G401.6 (cell line): ENCODE results near the gene PXDC1.
"Not testable (repeated sequence)": the region's sequence is repeated elsewhere in the genome, so short reads cannot be mapped to it uniquely, and the experiment has no call there.

Source experiments
- FAIRE-seq: peaks from 2 replicates; lab custom pipeline; 2012; peaks lifted over from hg19 to GRCh38; lab: Jason Lieb, UNC

The PXDC1 gene

DNA sequence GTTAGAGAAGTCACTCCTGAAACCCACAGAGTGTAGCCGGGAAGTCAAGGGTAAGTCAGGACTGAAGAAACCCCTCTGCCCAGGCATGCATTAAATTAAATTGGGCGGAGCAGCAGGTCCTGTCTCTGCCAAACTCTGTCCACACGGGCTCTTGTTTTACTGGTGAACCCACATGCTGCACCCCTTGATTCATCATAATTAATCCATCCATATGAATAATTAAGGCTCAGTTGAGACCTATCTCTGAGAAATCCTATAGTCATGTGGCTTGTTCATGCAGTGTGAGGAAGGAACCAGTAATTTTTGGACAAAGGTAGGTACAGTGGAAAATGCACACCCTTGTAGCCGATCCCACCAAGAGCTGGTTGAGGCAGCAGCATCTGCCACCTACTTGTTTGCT lies 43.0 kb downstream of the PXDC1 start:
- no peak for FAIRE-seq

DNA sequence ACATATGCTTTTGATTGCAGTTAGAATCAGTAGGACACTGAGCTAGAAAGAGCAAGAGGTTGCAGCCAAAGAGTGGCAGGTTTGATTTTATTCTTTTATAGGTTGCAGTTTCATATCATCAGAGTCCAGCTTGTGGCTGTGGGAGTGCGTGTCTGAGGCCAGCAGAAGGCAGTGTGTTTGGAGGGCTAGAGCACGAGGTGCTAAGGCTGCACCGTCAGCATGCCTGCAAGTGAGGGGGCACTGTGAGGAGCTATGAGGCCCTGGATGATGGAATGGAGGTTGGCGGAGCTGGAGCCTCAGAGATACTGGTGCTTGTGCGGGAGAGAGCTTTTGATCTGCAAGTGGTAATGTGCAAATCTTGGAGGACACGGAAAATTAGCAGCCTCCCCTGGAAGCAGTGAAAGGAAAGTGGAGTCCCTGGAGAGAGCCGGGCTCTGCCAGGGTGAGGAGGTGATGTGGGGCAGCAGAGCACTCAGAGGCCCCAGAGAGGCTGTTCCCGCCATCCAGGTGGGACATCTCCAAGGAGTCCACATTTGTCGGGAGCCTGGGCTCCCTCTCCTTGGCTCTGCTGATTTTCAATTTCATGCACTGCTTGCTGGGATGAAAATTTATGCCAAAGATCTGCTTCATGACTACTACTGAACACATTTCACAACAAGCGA lies 43.6 kb downstream of the PXDC1 start:
- no peak for FAIRE-seq

DNA sequence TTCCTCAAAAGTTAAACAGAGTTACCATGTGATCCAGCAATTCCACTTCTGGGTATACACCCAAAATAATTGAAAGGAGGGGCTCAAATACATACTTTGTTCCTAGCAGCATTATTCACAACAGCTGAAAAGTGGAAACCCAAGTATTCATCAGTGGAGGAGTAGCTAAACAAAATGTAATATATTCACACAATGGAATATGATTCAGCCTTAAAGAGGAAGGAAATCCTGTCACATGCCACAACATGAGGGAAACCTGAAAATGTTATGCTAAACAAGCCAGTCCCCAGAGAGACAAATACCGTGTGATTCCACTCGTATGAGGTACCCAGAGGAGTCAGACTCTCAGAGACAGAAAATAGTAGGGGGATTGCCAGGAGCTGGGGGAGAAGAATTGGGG lies 44.5 kb downstream of the PXDC1 start:
- no peak for FAIRE-seq

DNA sequence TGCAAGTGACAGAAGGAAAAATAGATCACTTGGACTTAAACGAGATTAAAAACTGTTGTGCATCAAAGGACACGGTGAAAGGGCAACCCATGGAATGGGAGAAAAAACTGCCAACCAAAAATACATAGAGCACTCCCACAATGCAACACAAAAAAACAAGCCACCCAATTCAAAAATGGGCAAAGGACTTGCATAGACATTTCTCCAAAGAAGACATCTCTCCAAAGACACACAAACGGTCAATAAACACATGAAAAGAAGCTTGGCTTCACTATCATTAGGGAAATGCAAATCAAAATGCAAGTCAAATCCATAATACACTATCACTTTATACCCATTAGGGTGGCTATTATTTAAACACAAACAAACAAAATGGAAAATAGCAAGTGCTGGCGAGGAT lies 45.0 kb downstream of the PXDC1 start:
- no peak for FAIRE-seq

DNA sequence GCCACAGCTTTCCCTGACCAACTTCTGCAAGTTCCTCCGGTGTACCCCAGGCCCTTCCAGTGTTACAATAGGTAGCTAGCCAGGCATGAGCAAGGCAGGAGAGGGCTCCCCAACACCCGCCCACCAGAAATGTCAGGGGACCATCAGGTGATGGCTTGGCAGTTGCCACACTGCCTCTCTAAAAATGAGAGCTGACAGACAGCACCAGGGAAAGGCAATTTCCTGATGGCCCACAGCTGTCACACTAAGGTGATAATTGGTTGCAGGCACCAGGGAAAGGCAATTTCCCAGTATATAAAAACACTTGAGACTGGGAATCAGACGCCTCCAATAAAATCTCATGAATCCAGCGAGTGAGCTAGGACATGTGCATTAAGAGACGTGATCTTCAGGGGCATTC lies 49.9 kb downstream of the PXDC1 start:
- FAIRE-seq: no peak

DNA sequence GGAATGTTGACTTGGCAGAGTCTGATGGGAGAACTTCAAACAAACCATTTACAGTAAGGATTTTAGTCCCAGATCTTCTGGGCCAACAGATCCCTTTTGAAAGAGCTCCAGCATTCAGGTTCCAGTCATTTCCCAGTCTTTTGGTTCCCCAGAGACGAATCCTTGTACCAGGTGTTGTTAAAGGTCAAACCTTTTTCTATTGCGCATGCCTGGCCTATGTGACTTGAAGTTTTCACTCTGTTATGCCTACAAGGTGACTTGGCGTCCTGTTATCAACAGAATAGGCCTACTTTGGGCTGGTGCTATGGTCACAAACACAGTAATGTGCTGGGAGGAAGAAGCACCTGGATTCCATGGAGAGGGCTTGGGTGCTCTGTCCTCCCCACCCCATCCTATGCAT lies 52.3 kb downstream of the PXDC1 start:
- no peak for FAIRE-seq

DNA sequence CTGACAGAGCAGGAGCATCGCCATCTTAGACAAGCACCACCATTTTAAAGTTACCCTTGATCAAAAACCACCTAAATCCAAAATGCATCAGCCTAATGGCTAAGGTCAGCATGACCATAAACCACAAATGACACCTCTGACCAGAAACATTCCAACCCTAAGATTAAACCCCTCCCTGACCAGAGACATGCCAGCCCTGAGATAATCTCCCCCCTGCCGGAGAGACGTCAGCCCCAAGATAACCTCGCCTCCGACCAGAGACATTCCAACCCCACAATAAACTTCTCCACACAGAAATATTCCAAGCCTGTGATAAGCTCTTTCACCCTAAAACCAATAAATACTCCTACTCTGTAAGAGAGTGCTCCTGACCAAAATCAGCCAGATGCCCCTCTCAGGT lies 53.5 kb downstream of the PXDC1 start:
- FAIRE-seq: no peak

DNA sequence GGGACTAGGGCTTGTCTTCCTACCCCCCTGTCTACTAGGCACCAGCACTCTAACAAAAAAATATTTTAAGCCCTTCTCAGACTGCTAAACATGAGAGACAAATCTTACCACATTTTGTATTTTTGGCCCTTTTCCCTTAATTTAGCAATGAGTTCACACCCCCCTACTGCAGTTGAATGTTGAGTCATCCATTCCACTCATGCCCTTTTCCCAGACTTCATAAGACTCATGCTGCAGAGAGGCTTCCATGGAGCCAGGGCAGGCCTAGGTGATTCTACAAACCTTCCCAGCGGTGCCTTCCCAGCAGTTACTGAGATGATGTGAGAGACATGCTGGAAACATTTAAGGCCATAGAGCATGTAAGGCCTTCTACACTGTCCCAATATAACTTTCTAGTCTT lies 53.9 kb downstream of the PXDC1 start:
- no peak for FAIRE-seq

DNA sequence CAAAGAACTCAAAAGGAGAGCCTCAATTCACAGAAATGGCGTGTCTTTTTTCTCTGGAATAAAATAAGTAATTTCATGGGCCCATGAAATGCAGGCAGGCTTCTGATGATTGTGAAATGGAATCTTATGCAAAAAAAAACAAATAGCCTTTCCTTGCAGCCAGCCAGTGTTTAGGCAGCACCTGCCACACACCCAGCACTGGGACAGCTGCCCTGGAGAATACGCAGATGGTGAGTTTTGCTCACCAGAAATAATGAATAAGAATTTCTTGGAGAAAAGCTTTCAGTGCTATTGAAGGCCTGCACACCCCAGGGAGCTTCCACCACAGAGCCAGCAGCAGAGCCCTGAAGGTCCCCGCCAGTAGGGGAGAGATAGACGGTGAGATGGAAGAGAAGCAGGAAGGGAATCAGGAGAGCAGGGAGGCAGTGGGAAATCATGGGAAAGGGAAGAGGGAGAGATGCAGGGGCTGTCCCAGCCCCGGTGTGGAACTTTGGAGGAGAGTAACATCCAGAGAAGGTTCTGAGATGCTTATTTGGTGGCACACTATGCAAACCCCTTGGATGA lies 54.9 kb downstream of the PXDC1 start:
- FAIRE-seq: no peak

DNA sequence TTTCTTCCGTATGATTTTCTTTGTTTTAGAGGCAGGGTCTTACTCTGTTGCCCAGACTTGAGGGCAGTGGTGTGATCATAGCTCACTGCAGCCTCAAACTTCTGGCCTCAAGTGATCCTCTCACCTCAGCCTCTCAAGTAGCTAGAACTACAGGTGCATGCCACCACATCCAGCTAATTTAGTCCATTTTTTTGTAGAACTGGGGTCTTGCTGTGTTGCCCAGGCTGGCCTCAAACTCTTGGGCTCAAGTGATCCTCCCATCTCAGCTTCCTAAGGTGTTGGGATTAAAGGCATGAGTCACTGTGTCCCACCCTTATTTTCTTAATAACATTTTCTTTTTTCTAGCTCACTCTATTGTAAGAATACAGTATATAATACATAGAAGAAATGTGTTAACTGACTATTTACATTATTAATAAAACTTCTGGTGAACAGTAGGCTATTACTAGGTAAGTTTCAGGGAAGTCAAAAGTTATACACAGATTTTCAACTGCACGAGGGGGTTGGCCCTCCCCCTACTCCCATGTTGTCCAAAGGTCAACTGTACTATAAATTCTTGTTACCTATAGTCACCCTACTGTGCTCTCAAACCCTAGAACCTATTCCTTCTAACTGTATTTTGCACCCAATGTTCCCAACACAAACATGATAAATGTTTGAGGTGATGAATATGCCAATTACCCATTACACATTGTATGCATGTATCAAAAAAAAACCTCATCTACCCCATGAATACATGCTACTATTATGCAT lies 56.3 kb downstream of the PXDC1 start:
- no peak for FAIRE-seq

DNA sequence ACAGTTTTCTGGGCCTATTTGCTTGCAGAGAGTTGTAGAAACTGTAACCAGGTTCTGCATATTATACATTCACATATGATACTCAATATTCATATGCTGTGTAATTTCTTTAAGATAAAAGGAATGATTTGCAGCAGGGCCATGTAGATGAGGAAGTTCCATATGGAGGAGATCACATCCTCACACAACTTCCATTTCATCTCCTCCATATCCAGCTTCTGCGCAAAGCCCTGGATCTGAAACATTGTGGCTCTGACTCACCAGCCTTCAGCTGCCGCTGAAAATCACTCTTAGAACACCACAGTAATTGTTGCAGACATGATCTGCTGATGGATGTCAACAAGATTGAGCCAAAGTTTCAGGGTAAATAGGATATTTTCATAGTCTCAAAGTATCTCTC lies 57.7 kb downstream of the PXDC1 start:
- no peak for FAIRE-seq

DNA sequence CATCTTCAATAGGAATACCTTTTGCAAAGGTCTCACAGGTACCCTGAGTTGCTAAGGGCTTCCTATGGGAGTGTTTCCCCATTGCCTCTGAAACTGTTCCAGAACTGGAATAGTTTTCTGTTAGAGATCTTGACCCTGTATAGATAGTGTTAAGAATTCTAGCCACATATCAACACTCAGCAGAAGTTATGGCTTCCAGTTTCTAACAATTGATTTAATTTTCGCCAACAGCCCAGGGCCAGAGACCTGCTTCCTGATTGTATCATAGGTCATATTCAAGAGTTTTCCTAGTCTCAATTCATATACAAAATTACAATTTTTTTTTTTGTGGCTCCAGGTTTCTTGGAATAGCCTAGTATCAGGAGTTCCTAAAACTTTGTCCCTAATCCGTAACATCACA lies 61.0 kb downstream of the PXDC1 start:
- no peak for FAIRE-seq

DNA sequence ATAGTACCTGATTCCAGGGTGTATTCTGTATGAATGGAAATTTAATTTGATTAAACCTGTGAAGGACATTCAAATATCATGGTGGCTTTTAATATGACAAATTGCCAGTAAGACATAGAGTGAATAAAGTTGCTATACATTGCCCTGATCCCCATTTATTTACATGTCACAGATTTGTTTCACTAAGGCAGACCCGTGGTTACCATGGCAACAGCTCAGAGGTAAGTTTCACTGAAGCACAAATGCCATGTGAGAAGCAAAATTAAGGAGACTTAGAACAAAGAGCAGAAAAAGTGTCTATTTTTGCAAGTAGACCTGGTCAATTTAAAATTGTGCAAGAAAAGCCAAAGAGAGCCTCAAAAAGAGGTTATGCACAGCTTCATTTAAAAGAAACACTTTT lies 63.7 kb downstream of the PXDC1 start:
- no peak for FAIRE-seq

DNA sequence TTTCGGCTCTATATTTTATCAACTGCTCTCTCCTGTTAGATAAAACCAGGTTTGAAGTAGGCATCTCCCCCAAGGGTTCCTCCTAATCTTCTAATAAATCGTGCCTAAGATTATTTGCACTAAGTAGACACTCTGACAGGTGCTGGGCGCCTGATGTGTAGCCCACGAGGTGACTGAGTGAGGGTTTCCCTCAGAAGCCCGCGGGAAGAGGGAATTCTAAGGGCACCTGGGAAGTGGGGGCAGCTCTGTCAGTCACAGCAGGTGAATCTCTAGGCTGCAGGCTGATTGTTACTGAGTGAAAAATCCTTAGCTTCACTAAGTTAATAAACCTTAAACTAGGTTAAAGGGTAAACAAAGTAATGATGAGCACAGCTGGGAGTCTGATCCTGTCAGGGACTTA lies 68.2 kb downstream of the PXDC1 start:
- FAIRE-seq: no peak

DNA sequence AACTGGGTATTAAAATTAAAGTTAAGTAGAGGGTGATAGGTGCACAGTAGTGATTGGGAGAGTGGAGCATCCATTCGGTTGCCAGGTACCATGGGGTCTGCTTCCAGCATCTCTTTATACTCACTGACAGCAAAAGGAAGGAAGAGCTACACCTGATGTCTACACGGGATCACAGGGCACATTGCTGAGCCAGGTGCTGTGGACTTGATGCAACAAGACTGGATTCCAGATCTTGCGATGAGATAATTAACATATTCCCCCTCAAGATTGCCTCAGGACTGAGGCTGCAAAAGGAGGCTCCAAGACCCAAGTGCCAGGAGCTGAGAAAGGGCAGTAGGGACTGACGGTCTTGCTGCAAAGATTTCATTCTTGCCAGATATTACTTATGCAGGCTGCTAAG lies 72.6 kb downstream of the PXDC1 start:
- FAIRE-seq: no peak

DNA sequence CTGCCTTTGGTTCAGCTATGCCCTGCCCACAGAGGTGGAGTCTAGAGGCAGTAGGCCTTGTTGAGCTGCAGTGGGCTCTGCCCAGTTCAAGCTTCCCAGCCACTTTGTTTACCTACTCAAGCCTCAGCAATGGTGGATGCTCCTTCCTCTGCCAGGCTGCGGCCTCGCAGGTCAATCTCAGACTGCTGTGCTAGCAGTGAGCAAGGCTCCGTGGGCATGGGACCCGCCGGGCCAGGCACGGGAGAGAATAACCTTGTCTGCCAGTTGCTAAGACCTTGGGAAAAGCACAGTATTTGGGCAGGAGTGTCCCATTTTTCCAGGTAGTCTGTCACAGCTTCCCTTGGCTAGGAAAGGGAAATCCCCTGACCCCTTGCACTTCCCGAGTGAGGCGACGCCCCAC lies 73.8 kb downstream of the PXDC1 start:
- not testable (repeated sequence) for FAIRE-seq

DNA sequence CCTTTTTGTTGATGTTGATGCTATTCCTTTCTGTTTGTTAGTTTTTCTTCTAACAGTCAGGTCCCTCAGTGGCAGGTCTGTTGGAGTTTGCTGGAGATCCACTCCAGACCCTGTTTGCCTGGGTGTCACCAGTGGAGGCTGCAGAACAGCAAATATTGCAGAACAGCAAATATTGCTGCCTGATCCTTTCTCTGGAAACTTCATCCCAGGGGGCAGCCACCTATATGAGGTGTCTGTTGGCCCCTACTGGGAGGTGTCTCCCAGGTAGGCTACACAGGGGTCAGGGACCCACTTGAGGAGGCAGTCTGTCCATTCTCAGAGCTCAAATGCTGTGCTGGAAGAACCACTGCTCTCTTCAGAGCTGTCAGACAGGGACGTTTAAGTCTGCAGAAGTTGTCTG lies 74.2 kb downstream of the PXDC1 start:
- FAIRE-seq: not testable (repeated sequence)
